HG03095 (cell line): ENCODE measurements around the gene MYO3B.
A peak's percentile ranks its signal among the peaks of the same experiment; 100 is the strongest.
"Not testable (repeated sequence)": the region's sequence is repeated elsewhere in the genome, so short reads cannot be mapped to it uniquely, and the experiment has no call there.

Experiments
- ATAC-seq: cut with Tn5 transposase; IDR thresholded peaks from one replicate; pipeline ENCODE4 v1.9.1; 2021; ENCODE audit warnings: moderate library complexity; ENCODE audit not compliant: unreplicated experiment

MYO3B gene

GRCh38 chr2:170212625-170213280 is 34.8 kb downstream of the MYO3B start:
- peak; percentile 56 for ATAC-seq

GRCh38 chr2:170213281-170213625 is 35.3 kb downstream of the MYO3B start:
- ATAC-seq = not testable (repeated sequence)

DNA sequence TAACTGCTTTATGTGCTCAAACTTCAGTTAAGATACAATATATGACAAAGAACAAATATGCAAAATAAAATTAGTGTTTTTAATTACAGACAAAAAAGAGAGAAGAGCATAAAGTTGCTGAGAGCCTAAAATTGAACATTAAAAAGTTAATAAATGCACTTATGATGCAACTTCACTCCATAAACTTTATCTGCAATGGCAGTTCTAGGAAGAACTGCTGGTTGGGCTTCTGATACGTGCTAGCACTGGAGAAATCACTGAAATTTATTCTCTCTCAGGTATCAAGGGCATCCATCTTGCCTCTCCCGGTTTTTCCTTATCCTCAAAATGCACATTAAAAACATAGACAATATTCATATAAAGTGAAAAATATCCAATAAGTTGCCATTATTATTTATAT is 35.7 kb downstream of the MYO3B start:
- ATAC-seq = no peak

- ATAC-seq = no peak
Measured at GRCh38 chr2:170214309-170214948, 36.5 kb downstream of the MYO3B start.

DNA sequence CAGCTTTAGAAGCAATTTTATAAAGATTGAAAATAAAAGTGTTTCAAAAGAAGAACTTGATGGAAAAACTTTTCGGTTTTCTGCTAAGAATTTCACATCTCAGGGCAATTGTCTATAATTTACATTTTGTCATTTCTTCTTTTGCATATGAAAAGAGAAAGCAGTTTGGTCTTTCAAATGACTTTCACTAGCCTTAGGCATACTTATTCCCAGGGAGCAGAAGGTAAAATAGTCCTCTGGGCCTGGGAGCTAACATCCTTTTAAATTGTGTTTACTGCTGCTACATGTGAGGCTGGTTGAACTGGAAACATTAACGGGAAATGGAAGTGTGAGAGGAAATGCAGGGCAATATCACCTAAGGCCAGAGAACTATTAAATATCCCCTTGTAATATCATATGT is 37.1 kb downstream of the MYO3B start:
- ATAC-seq = no peak

- no peak for ATAC-seq
Measured at GRCh38 chr2:170216428-170216827, 38.5 kb downstream of the MYO3B start.

GRCh38 chr2:170216981-170217380 is 39.0 kb downstream of the MYO3B start:
- ATAC-seq = no peak

GRCh38 chr2:170217778-170218251 is 39.9 kb downstream of the MYO3B start:
- ATAC-seq = no peak

DNA sequence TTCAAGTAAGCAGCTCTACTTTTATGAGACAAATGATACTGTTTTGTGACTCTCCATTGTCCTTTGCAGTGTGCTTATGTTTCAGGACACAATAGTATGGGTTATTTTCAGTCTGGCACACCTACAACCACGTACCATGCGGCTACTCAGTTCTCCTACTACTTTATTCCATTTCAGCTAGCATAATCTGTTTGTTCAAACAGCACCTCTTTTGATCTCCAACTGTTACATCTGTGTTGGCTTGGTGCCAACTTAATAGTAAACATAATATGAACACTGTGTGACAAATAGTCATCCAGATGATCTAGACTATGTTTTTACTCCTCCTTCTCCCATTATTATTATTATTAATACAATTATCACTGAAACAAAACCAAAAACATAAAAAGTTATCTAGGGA is 40.5 kb downstream of the MYO3B start:
- ATAC-seq = no peak

GRCh38 chr2:170218931-170219330 is 41.0 kb downstream of the MYO3B start:
- no peak for ATAC-seq

GRCh38 chr2:170221317-170222288 is 43.7 kb downstream of the MYO3B start:
- ATAC-seq = no peak

- ATAC-seq = no peak
Measured at GRCh38 chr2:170222298-170222697, 44.4 kb downstream of the MYO3B start.

- no peak for ATAC-seq
Measured at GRCh38 chr2:170222842-170223241, 44.9 kb downstream of the MYO3B start.

DNA sequence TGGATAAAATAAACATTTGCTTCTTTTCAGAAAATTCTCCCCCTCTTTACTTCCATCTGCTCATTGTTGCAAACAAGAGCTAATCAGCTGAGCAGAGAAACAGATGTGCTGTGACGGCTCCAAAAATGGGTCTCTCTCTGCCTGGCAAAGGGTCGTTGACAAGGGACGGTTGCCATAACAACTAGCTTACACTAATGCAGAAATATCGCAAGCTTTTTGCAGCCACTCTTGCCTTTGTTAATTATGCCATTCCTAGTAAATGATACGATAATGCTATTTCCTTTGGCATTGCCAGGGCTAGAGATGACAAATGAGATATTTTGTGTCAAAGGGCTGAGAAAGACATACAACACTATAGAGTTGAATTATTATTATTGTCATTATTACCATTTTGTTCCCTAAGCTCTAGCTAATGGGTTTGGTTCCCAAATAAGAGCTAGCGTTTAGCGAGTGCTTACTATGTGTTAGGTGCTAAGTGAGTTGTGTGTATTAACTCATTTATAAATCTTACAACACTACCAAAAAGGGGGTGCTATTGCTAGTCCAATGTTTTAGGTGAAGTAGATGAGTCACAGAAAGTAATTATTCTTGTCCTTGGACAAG is 46.8 kb downstream of the MYO3B start:
- no peak for ATAC-seq

DNA sequence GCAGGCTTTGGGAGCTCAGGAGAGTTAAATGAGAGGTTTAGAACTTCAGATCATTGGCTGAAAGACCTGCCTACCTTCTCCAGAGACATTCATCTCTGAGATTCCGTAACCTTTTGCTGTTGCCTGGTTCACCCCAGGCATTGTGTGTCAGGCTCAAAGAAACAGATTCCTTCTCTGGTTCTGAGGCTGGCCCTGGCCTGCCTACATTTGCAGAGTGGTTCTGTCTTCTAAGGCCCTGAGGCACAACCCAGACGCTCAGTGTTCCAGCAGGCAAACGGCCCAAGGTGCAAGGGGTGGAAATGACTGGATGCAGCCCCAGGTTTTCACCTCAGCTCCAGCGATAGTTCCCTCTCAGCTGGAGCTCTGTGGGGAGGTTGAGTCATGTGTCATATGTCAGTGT is 48.3 kb downstream of the MYO3B start:
- ATAC-seq = no peak

- peak; percentile 78 for ATAC-seq
Measured at GRCh38 chr2:170227507-170227947, 49.6 kb downstream of the MYO3B start.

- ATAC-seq = no peak
Measured at GRCh38 chr2:170227951-170228350, 50.0 kb downstream of the MYO3B start.

GRCh38 chr2:170228429-170228828 is 50.5 kb downstream of the MYO3B start:
- ATAC-seq = no peak

DNA sequence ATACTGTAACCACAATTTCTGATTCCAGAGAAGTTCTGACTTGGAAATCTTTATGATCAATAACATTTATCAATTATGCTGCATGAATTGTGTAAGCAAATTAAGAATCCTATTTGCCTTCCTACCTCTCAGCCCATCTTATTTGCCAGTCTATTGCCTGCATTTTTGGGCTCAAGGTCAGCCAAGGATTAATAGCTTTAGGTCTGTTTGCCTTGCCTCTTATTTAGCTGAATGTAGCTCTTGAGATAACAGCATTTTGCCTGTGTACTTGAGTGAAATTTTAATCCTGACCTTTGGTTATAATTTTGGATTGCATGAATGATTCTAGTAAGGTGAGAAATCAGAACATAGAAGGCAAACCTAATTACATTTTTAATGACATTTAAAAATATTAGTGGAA is 51.2 kb downstream of the MYO3B start:
- ATAC-seq = no peak

GRCh38 chr2:170229744-170230143 is 51.8 kb downstream of the MYO3B start:
- no peak for ATAC-seq
